HepG2 (cell line): ENCODE measurements around the gene PTPRE. TPM values are rescaled to one million over a fixed set of nuclear protein-coding genes. Genes with fewer than 3 reads are reported as not detected.
A peak's percentile ranks its signal among the peaks of the same experiment; 100 is the strongest.

Source experiments
- ATAC-seq: fragments of 200-7000 bp; cut with Tn5 transposase; 3 replicates; pipeline ENCODE4 v1.9.1; 2020; ENCODE audit warnings: mild to moderate bottlenecking, moderate library complexity
- BruUV-seq: library from RNA; stranded (reverse); fragments of 400-500 nt; replicated peaks from 2 replicates; lab custom pipeline; 2021; lab: Mats Ljungman, UMichigan
- CTCF ChIA-PET: fragments of 300-600 bp; formaldehyde crosslinking; extraction: SDS; loops from one replicate; lab custom pipeline; 2021; ENCODE audit warnings: low total read pairs, inconsistent platforms, low intra/inter-chr PET ratio; lab: Yijun Ruan, JAX
- POLR2A ChIA-PET: fragments of 350-600 bp; sonication (Branson Sonifier 250); formaldehyde crosslinking; loops from one replicate; lab custom pipeline; 2020; ENCODE audit warnings: antibody characterized with exemption, inconsistent platforms; lab: Yijun Ruan, JAX
- DNase-seq: peaks from one replicate; pipeline ENCODE4 v3.0.0-alpha.2; 2015; ENCODE audit warnings: low spot score
- FAIRE-seq: peaks from 3 replicates; lab custom pipeline; 2011; peaks lifted over from hg19 to GRCh38; lab: Jason Lieb, UNC
- H2AFZ ChIP-seq: one replicate; pipeline ENCODE4 v1.6.1; 2011; ENCODE audit warnings: low read length, inconsistent platforms
- H3K27ac ChIP-seq: fragments of 300-600 bp; 3 replicates; pipeline ENCODE4 v1.8.0; 2011; ENCODE audit warnings: mixed run types, mild to moderate bottlenecking, mixed read lengths, low read length, inconsistent platforms; ENCODE audit not compliant: insufficient read depth; ENCODE audit errors: extremely low read length
- H3K27me3 ChIP-seq, 2 experiments: fragments of 200-600 bp in 1 of 2; 2 replicates in 1 of 2; 3 replicates in 1 of 2; pipeline versions ENCODE4 v1.6.0 to v1.8.0; 2011; ENCODE audit warnings: low read length in 2 of 2, mild to moderate bottlenecking in 2 of 2, moderate library complexity in 2 of 2, inconsistent platforms in 1 of 2; ENCODE audit not compliant: insufficient read depth in 2 of 2, control insufficient read depth in 1 of 2
- H3K36me3 ChIP-seq, 2 experiments: fragments of 200-600 bp in 1 of 2; replicated peaks in 1 of 2; 2 replicates in 1 of 2; 3 replicates in 1 of 2; pipeline versions ENCODE4 v1.5.1 to v1.8.0; 2011; ENCODE audit warnings: low read length in 2 of 2, inconsistent platforms in 1 of 2; ENCODE audit not compliant: insufficient read depth in 2 of 2, control insufficient read depth in 1 of 2
- H3K4me1 ChIP-seq: 2 replicates; pipeline ENCODE4 v1.5.1; 2012; ENCODE audit warnings: low read length, inconsistent platforms; ENCODE audit not compliant: insufficient read depth
- H3K4me2 ChIP-seq: 2 replicates; pipeline ENCODE4 v1.6.0; 2011; ENCODE audit warnings: low read depth, low read length, inconsistent platforms
- H3K4me3 ChIP-seq, 3 experiments: fragments of 200-600 bp in 1 of 3; sonication (generic), shearing (Covaris generic) in 1 of 3; replicated peaks in 1 of 3; 2 replicates each; pipeline ENCODE4 v1.5.1; 2011 to 2016; ENCODE audit warnings: low read length in 3 of 3, inconsistent platforms in 2 of 3, low read depth in 2 of 3, mild to moderate bottlenecking in 2 of 3, control low read depth in 1 of 3, mixed read lengths in 1 of 3; ENCODE audit not compliant: insufficient read depth in 1 of 3
- H3K79me2 ChIP-seq: one replicate; pipeline ENCODE4 v1.6.1; 2011; ENCODE audit warnings: low read length, inconsistent platforms; ENCODE audit not compliant: insufficient read depth
- H3K9ac ChIP-seq: 2 replicates; pipeline ENCODE4 v1.6.0; 2011; ENCODE audit warnings: mild to moderate bottlenecking, low read depth, low read length, inconsistent platforms; ENCODE audit not compliant: insufficient read depth
- H3K9me3 ChIP-seq: 2 replicates; pipeline ENCODE4 v1.5.1; 2012; ENCODE audit warnings: mild to moderate bottlenecking, low read length
- H4K20me1 ChIP-seq: 2 replicates; pipeline ENCODE4 v1.6.0; 2011; ENCODE audit warnings: inconsistent platforms, mild to moderate bottlenecking, low read length, moderate library complexity; ENCODE audit not compliant: insufficient read depth
- ARID4A ChIP-seq: sonication (generic); formaldehyde crosslinking; IDR thresholded peaks from 2 replicates; pipeline ENCODE4 v1.5.0; 2020; ENCODE audit warnings: mild to moderate bottlenecking, missing genetic modification reagents, borderline replicate concordance
- BORCS8-MEF2B ChIP-seq: sonication (generic); formaldehyde crosslinking; IDR thresholded peaks from 2 replicates; pipeline ENCODE4 v1.8.0; 2022; ENCODE audit warnings: mild to moderate bottlenecking, missing genetic modification reagents
- EHMT2 ChIP-seq: fragments of 200-600 bp; sonication (generic); IDR thresholded peaks from 2 replicates; pipeline ENCODE4 v1.7.0; 2017; ENCODE audit warnings: antibody characterized with exemption, low read depth, low read length, borderline replicate concordance
- HIC2 ChIP-seq: sonication (generic); formaldehyde crosslinking; IDR thresholded peaks from 2 replicates; pipeline ENCODE4 v1.9.0; 2022; ENCODE audit warnings: low read depth, missing genetic modification reagents
- KLF15 ChIP-seq: sonication (generic); formaldehyde crosslinking; IDR thresholded peaks from 2 replicates; pipeline ENCODE4 v1.8.1; 2023; ENCODE audit warnings: borderline replicate concordance, mild to moderate bottlenecking, inconsistent platforms, missing genetic modification reagents, mixed read lengths
- TP53 ChIP-seq: sonication (generic); formaldehyde crosslinking; conservative IDR thresholded peaks from 2 replicates; pipeline ENCODE4 v1.4.0; 2020; ENCODE audit warnings: missing genetic modification reagents
- ZNF720 ChIP-seq: sonication (generic); formaldehyde crosslinking; IDR thresholded peaks from 2 replicates; pipeline ENCODE4 v1.4.0; 2020; ENCODE audit warnings: missing genetic modification reagents
- WGBS: methylation state at CpG from one replicate; pipeline ENCODE4 v1.1.6; 2017; ENCODE audit warnings: low lambda C conversion rate; 5-methylcytosine and 5-hydroxymethylcytosine counted together
- in situ Hi-C: cut with HindIII; loops from 2 replicates; pipeline ENCODE4 v1.10.0; 2017; ENCODE audit warnings: low pct_unique_long_range_greater_than_20kb; ENCODE audit not compliant: extremely low pct_ligation_motif_present
- intact Hi-C: fragments of 100-400 bp; cut with micrococcal nuclease; formaldehyde crosslinking; loops from one replicate; pipeline ENCODE4 v1.10.0; 2022; ENCODE audit not compliant: unreplicated experiment
- polyA plus RNA-seq, 8 experiments: library from polyadenylated mRNA; depleted of rRNA in 3 of 8; stranded (reverse) in 7 of 8; unstranded in 1 of 8; fragments of >200 nt; fragmentation: Illumina TruSeq in 4 of 8; extraction: Trizol in 4 of 8; gene quantifications; 2 replicates each; pipeline versions ENCODE4 v1.2.1 to v1.2.3, GENCODE V29; 2011 to 2016; ENCODE audit warnings: low read depth in 4 of 8, missing spikeins in 1 of 8, mixed read lengths in 1 of 8; ENCODE audit not compliant: insufficient read depth in 1 of 8
- total RNA-seq, 5 experiments: library from RNA; depleted of rRNA; stranded (reverse); fragments of >200 nt; fragmentation: Illumina TruSeq; extraction: Trizol; gene quantifications; 2 replicates each; pipeline ENCODE4 v1.2.3, GENCODE V29; 2016; ENCODE audit warnings: low read depth in 1 of 5

Gene PTPRE
- total and polyA plus RNA-seq, 2 of the 13 experiments (the other 11 are each of a cell fraction or from before 2014, with no cell fraction given): 0.01 to 0.02 TPM

GRCh38 chr10:127863231-127863825, 43.6 kb upstream of the PTPRE start:
- no peak overlapping the region for H3K27ac ChIP-seq
- H3K9ac ChIP-seq: no peak overlapping the region
- H3K27me3 ChIP-seq: no peaks in the 10 kb centered on the region
- peaks cover 26% of the 10 kb centered on the region for H3K9me3 ChIP-seq
- peaks cover 22% of the 10 kb centered on the region for H3K4me1 ChIP-seq
- no peak overlapping the region for H3K4me2 ChIP-seq
- ATAC-seq (no peak), DNase-seq (no peak), FAIRE-seq (no peak)
- no peaks in the 10 kb centered on the region for H4K20me1 ChIP-seq
- TF ChIP-seq TP53 (CRISPR knock-in tag): peak; percentile 97
- no peak for TF ChIP-seq EHMT2
- 29% methylated on average over 6 of the region's 6 CpGs for WGBS
- no TSS peak for BruUV-seq
- H3K4me3 ChIP-seq: no peak overlapping the region
- no peaks in the 10 kb centered on the region for H3K79me2 ChIP-seq
- no peaks in the 10 kb centered on the region for H3K36me3 ChIP-seq
- intact Hi-C loops: no loop called here
- CTCF ChIA-PET: no interaction called here
- POLR2A ChIA-PET: no interaction called here
- H2AFZ ChIP-seq: no peak overlapping the region
- in situ Hi-C loops: loop anchor here (25.0 kb wide), 1 partner anchor 626 kb away; no protein-coding TSS in a partner anchor

- CTCF ChIA-PET: no interaction called here
- Histone ChIP-seq H3K27ac (no peak overlapping the region), H3K9me3 (peaks cover 35% of the 10 kb centered on the region), H3K4me1 (peaks cover 22% of the 10 kb centered on the region), H3K79me2 (no peaks in the 10 kb centered on the region), H4K20me1 (no peaks in the 10 kb centered on the region), H3K4me3 (no peak overlapping the region), H3K27me3 (no peaks in the 10 kb centered on the region), H3K4me2 (peak overlapping the region; percentile 13; the same call in 1 of the 2 replicates), H3K9ac (no peak overlapping the region), H3K36me3 (no peaks in the 10 kb centered on the region), H2AFZ (no peak overlapping the region)
- DNase-seq (peak; percentile 30), ATAC-seq (peak; percentile 49), FAIRE-seq (no peak)
- 7% methylated on average over 8 of the region's 8 CpGs for WGBS
- POLR2A ChIA-PET: no interaction called here
- in situ Hi-C loops (loop anchor here (25.0 kb wide), 1 partner anchor 629 kb away; no protein-coding TSS in a partner anchor), intact Hi-C loops (no loop called here)
- BruUV-seq: no TSS peak
- no peak for TF ChIP-seq ZNF720 (CRISPR knock-in tag)
- no peak for TF ChIP-seq KLF15
- TF ChIP-seq HIC2: no peak
- no peak for TF ChIP-seq BORCS8-MEF2B (CRISPR knock-in tag)
- TF ChIP-seq ARID4A: no peak
Observed at GRCh38 chr10:127866276-127867013, 40.5 kb upstream of the PTPRE start.
